ENCODE results near the gene FAN1.
"Not testable (repeated sequence)": the region's sequence is repeated elsewhere in the genome, so short reads cannot be mapped to it uniquely, and the experiment has no call there.

Gene FAN1

DNA sequence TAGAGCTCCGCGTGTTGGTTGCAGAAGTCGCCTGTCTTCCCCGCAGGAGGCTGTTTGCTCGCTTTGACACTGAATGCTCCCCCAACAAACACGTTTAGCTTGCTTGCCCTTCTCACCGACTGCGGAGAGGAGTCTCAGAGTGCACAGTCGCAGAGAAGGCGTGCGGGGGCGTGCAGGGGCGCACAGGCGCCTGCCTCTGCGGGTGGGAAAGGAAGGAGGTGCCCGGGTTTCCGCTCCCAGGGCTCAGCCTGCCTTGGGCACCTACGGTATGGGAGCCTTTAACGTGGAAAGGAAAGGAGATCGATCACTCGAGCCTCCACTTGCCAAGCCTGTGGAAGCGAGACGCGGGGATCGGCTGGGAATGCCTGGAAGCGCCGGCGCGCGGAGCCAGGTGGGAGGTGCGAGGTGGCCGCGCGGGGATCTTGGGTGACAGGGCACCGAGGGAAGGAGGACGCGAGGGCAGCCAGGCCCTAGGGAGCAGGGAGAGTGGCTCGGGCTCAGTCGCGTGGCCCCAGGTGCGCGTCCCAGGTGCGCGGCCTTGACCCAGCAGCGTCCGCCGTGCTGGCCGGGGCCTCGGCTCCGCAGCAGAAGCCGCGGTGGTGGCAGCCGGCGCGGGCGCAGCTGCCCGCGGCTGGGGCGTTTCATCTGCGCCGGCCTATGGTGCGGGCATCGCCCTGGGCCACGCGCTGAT is at the start of gene FAN1:
Gene FAN1, plus strand, starts transcription at position 419 of the 691 bp plus-strand sequence. CDS start 749 bp downstream, outside the sequence.
- peak; percentile 86 for DNase-seq
- peaks cover 38% of the 10 kb centered on the region for H3K4me1 Mint-ChIP-seq
- H3K9me3 Mint-ChIP-seq = no peaks in the 10 kb centered on the region
- peak within 1 kb of the TSS; percentile 61 for H3K27ac Mint-ChIP-seq
- H3K27me3 Mint-ChIP-seq = peaks cover 29% of the 10 kb centered on the region
- H3K4me3 Mint-ChIP-seq = peak within 1 kb of the TSS; percentile 85
- peaks cover 12% of the 10 kb centered on the region for H3K36me3 Mint-ChIP-seq
- CTCF ChIA-PET = interaction anchor here (0.7 to 1.3 kb wide), 5 partner anchors 9 to 227 kb away, joined by 3 to 5 read pairs (median 3); no protein-coding TSS in a partner anchor

GRCh38 chr15:30859091-30859874 is 44.4 kb upstream of the FAN1 start:
- Mint-ChIP-seq H3K4me3 (no peak overlapping the region), H3K4me1 (no peaks in the 10 kb centered on the region), H3K9me3 (peaks cover 3% of the 10 kb centered on the region), H3K36me3 (no peaks in the 10 kb centered on the region), H3K27me3 (peaks cover 7% of the 10 kb centered on the region), H3K27ac (no peak overlapping the region)
- peak; percentile 40 for DNase-seq
- CTCF ChIA-PET = interaction anchor here (0.6 to 2.0 kb wide), 17 partner anchors 10 to 270 kb away, joined by 3 to 9 read pairs (median 3); partner anchors contain the start of gene FAN1

DNA sequence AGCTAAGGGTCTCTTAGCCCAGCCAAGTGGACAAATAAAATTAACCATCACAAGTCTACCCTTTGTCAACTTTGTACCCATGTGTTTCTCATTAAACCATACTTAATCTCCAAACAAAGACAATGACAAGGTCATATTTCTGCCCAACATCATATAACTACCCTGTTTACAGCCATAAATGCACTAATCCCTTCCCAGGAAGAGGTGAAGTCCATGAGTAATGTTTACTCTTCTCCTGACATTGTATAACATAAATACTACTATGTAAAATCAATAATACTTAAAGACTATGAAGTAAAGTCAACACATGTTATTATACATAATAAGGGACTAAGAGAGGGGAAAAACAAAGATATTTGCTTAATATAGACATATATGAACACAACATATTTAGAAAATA is 38.5 kb upstream of the FAN1 start:
- DNase-seq = no peak
- CTCF ChIA-PET = no interaction called here
- Mint-ChIP-seq H3K27me3 (peaks cover 7% of the 10 kb centered on the region), H3K36me3 (no peaks in the 10 kb centered on the region), H3K27ac (no peak overlapping the region), H3K9me3 (no peaks in the 10 kb centered on the region), H3K4me1 (no peaks in the 10 kb centered on the region), H3K4me3 (no peak overlapping the region)

GRCh38 chr15:30870681-30871080 is 33.0 kb upstream of the FAN1 start:
- Mint-ChIP-seq H3K4me1 (no peaks in the 10 kb centered on the region), H3K4me3 (no peak overlapping the region), H3K27ac (no peak overlapping the region), H3K36me3 (no peaks in the 10 kb centered on the region), H3K27me3 (no peaks in the 10 kb centered on the region), H3K9me3 (no peaks in the 10 kb centered on the region)
- no peak for DNase-seq
- CTCF ChIA-PET = no interaction called here

DNA sequence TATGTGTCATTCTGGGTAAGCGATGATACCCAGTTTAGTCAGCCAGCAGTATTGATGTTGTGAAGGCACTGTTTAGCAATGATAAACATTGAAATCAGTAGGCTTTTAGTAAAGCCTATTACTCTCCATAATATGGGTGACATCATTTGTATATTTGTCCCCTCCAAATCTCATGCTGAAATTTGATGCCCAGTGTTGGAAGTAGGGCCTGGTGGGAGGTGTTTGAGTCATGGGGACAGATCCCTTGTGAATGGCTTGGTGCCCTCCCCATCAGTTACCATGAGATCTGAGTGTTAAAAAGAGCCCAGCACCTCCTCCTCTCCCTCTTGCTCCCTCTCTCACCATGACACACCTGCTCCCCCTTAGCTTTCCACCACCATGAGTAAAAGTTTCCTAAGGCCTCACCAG is 31.4 kb upstream of the FAN1 start:
- Mint-ChIP-seq H3K4me1 (no peaks in the 10 kb centered on the region), H3K9me3 (no peaks in the 10 kb centered on the region), H3K27ac (no peak overlapping the region), H3K27me3 (no peaks in the 10 kb centered on the region), H3K36me3 (no peaks in the 10 kb centered on the region), H3K4me3 (no peak overlapping the region)
- no peak for DNase-seq
- CTCF ChIA-PET = interaction anchor here (0.7 kb wide), 1 partner anchor 13 kb away, joined by 4 read pairs; no protein-coding TSS in a partner anchor

DNA sequence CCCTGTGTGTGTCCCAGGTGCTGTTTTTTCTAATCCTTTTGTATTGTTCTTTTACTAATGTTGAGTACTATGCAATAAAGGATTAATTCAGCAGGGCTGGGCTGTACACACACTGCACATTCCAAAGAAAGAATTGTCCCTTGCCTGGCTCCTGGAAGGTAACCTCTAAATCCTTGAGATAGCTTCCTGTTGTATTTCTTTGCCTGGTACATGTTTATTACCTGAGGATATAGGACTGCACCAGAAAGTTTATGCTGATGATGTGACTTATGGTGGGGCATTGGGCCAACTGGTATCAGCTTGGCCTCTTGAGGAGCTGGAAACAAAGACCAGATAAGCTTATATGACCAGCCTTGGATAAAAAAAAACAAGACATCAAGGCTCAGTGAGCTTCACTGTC is 26.6 kb upstream of the FAN1 start:
- H3K27ac Mint-ChIP-seq = no peak overlapping the region
- CTCF ChIA-PET = interaction anchor here (1.1 kb wide), 1 partner anchor 19 kb away, joined by 3 read pairs; no protein-coding TSS in a partner anchor
- H3K36me3 Mint-ChIP-seq = no peaks in the 10 kb centered on the region
- H3K27me3 Mint-ChIP-seq = no peaks in the 10 kb centered on the region
- no peaks in the 10 kb centered on the region for H3K4me1 Mint-ChIP-seq
- no peak overlapping the region for H3K4me3 Mint-ChIP-seq
- H3K9me3 Mint-ChIP-seq = no peaks in the 10 kb centered on the region
- no peak for DNase-seq

DNA sequence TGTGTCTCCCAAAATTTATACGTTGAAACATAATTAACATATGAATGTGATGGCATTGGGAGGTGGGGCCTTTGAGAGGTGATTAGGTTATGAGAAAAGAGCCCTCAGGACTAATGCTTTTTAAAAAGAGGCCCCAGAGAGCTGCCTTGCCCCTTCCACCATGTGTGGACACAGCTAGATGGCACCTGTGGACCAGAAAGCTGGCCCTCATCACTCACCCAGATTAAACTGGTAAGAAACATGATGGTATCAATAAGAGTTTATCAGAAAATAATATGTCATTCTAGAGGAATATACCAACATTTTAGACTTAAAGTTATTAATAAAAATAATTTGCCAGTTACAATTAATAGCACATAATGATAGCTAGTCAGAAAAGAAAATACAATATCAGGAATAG is 25.2 kb upstream of the FAN1 start:
- CTCF ChIA-PET = no interaction called here
- Mint-ChIP-seq H3K36me3 (no peaks in the 10 kb centered on the region), H3K27me3 (peaks cover 5% of the 10 kb centered on the region), H3K27ac (no peak overlapping the region), H3K4me1 (peaks cover 8% of the 10 kb centered on the region), H3K9me3 (no peaks in the 10 kb centered on the region), H3K4me3 (no peak overlapping the region)
- DNase-seq = no peak

DNA sequence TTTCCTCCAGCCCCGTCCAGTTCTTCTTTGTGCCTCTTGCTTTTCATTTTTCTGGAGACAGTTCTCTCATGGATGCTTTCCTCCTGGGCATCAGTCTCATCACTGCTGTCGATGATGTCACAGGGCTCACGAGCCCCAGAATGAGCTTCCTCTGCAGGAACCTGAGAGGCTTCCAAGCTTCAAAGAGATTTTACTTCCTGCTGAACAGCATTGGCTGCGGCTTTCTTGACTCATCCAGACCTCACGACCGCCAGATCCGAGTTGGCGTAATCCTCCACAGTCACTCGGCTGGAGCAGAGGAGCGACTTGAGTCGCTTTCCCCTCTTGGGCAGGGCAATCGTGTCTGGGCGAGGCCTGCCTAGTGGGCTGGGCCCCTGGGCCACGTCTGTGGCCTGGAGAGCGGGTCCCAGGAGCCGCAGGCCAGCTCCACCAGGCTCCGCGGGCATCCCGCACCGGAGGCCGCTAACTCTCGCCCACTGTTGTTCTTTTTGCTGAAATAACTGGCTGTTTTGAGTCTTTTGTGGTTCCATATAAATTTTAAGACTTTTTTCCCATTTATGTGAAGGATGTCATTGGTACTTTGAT is 20.8 kb upstream of the FAN1 start:
- H3K27ac Mint-ChIP-seq = no peak overlapping the region
- H3K27me3 Mint-ChIP-seq = peaks cover 9% of the 10 kb centered on the region
- no peaks in the 10 kb centered on the region for H3K36me3 Mint-ChIP-seq
- H3K4me1 Mint-ChIP-seq = peaks cover 8% of the 10 kb centered on the region
- peak; percentile 48 for DNase-seq
- no peak overlapping the region for H3K4me3 Mint-ChIP-seq
- H3K9me3 Mint-ChIP-seq = no peaks in the 10 kb centered on the region
- CTCF ChIA-PET = no interaction called here

DNA sequence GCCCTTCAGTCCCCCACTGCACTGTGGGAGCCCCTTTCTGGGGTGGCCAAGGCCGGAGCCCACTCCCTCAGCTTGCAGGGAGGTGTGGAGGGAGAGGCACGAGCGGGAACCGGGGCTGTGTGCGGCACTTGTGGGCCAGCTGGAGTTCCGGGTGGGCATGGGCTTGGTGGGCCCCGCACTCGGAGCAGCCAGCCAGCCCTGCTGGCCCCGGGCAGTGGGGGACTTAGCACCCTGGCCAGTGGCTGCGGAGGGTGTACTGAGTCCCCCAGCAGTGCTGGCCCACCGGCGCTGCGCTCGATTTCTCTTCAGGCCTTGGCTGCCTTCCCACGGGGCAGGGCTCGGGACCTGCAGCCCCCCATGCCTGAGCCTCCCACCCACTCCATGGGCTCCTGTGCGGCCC is 20.0 kb upstream of the FAN1 start:
- DNase-seq, H3K4me3 Mint-ChIP-seq, H3K9me3 Mint-ChIP-seq, H3K36me3 Mint-ChIP-seq, H3K4me1 Mint-ChIP-seq, H3K27ac Mint-ChIP-seq, CTCF ChIA-PET, H3K27me3 Mint-ChIP-seq: not testable (repeated sequence)

DNA sequence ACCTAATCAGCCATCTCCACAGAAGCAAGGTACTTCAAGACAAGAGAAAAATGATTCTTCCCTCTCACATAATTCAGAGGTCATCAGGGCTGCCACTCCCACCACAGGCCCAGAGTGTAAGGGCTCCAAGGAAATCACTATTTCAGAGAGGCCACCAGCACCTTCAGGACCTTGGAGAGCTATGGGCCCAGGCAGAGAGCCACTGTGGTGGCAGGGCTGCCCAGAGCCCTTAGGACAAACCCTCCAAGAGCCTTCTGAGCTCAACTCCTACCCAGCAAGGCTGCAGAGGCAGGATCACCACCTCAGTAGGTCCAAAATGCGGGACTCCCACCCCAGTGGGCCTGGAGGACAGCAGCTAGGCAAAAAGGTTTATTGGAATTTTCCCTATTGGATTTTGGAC is 17.9 kb upstream of the FAN1 start:
- H3K27ac Mint-ChIP-seq = no peak overlapping the region
- no peaks in the 10 kb centered on the region for H3K9me3 Mint-ChIP-seq
- H3K4me3 Mint-ChIP-seq = no peak overlapping the region
- peaks cover 9% of the 10 kb centered on the region for H3K27me3 Mint-ChIP-seq
- peak; percentile 41 for DNase-seq
- H3K36me3 Mint-ChIP-seq = no peaks in the 10 kb centered on the region
- H3K4me1 Mint-ChIP-seq = peaks cover 8% of the 10 kb centered on the region
- CTCF ChIA-PET = no interaction called here

GRCh38 chr15:30889196-30889595 is 14.5 kb upstream of the FAN1 start:
- no peak overlapping the region for H3K4me3 Mint-ChIP-seq
- H3K36me3 Mint-ChIP-seq = no peaks in the 10 kb centered on the region
- no peak overlapping the region for H3K27ac Mint-ChIP-seq
- peaks cover 4% of the 10 kb centered on the region for H3K27me3 Mint-ChIP-seq
- DNase-seq = no peak
- no peaks in the 10 kb centered on the region for H3K9me3 Mint-ChIP-seq
- CTCF ChIA-PET = interaction anchor here (2.5 kb wide), 1 partner anchor 240 kb away, joined by 9 read pairs; no protein-coding TSS in a partner anchor
- H3K4me1 Mint-ChIP-seq = peaks cover under 1% of the 10 kb centered on the region

- CTCF ChIA-PET = interaction anchor here (1.0 to 3.2 kb wide), 4 partner anchors 8 to 593 kb away, joined by 3 to 31 read pairs (median 4); partner anchors contain the start of gene FAN1
- H3K27ac Mint-ChIP-seq = no peak overlapping the region
- H3K36me3 Mint-ChIP-seq = no peaks in the 10 kb centered on the region
- DNase-seq = no peak
- H3K4me1 Mint-ChIP-seq = peaks cover 4% of the 10 kb centered on the region
- peaks cover 17% of the 10 kb centered on the region for H3K27me3 Mint-ChIP-seq
- no peaks in the 10 kb centered on the region for H3K9me3 Mint-ChIP-seq
- H3K4me3 Mint-ChIP-seq = no peak overlapping the region
Observed at GRCh38 chr15:30895461-30896210, 8.1 kb upstream of the FAN1 start.

DNA sequence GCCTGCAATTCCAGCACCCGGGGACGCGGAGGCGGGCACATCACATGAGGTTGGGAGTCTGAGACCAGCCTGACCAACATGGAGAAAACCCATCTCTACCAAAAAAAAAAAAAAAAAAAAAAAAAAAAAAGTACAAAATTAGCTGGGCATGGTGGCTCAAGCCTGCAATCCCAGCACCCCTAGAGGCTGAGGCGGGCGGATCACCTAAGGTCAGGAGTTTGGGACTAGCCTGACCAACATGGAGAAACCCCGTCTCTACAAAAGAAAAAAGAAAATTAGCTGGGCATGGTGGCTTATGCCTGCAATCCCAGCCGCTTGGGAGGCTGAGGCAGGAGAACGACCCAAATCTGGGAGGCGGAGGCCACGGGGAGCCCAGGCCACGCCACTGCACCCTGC is 7.5 kb upstream of the FAN1 start:
- no peaks in the 10 kb centered on the region for H3K36me3 Mint-ChIP-seq
- H3K27ac Mint-ChIP-seq = no peak overlapping the region
- peaks cover 4% of the 10 kb centered on the region for H3K4me1 Mint-ChIP-seq
- no peak overlapping the region for H3K4me3 Mint-ChIP-seq
- H3K9me3 Mint-ChIP-seq = no peaks in the 10 kb centered on the region
- no peak for DNase-seq
- CTCF ChIA-PET = interaction anchor here (3.2 kb wide), 1 partner anchor 233 kb away, joined by 31 read pairs; no protein-coding TSS in a partner anchor
- H3K27me3 Mint-ChIP-seq = peaks cover 20% of the 10 kb centered on the region

GRCh38 chr15:30901889-30902288 is 1.8 kb upstream of the FAN1 start:
- peaks cover 39% of the 10 kb centered on the region for H3K4me1 Mint-ChIP-seq
- no peak overlapping the region for H3K4me3 Mint-ChIP-seq
- H3K27me3 Mint-ChIP-seq = peaks cover 29% of the 10 kb centered on the region
- no peak overlapping the region for H3K27ac Mint-ChIP-seq
- H3K9me3 Mint-ChIP-seq = no peaks in the 10 kb centered on the region
- no peak for DNase-seq
- CTCF ChIA-PET = interaction anchor here (0.9 kb wide), 1 partner anchor 227 kb away, joined by 4 read pairs; no protein-coding TSS in a partner anchor
- H3K36me3 Mint-ChIP-seq = peaks cover 12% of the 10 kb centered on the region

All from activated naive CD4-positive, alpha-beta T cell treated with anti-CD3 and anti-CD28 coated beads, Interleukin-2, amount 10 ng/mL, durations not matched to agents 7 days and 5 days (primary cell).